CD4-positive, alpha-beta T cell (primary cell): ENCODE measurements around the gene SAP30BP. TPM values are rescaled to one million over a fixed set of nuclear protein-coding genes. Genes with fewer than 3 reads are reported as not detected.

Experiments
- ATAC-seq: fragments of 200-7000 bp; cut with Tn5 transposase; one replicate; pipeline ENCODE4 v1.10.0; 2022; ENCODE audit warnings: mild to moderate bottlenecking; ENCODE audit not compliant: poor library complexity
- CTCF ChIA-PET: fragments of 350-600 bp; sonication (Branson Sonifier 250); formaldehyde crosslinking; loops from one replicate; lab custom pipeline; 2021; ENCODE audit warnings: antibody characterized with exemption, inconsistent platforms; lab: Charles Lee
- POLR2A ChIA-PET: fragments of 350-600 bp; sonication (Branson Sonifier 250); formaldehyde crosslinking; loops from one replicate; lab custom pipeline; 2021; ENCODE audit warnings: antibody characterized with exemption, inconsistent platforms; lab: Charles Lee
- DNase-seq, 14 experiments: peaks; one replicate each; pipeline ENCODE4 v3.0.0-alpha.2; 2013 to 2020; ENCODE audit warnings: mixed read lengths in 2 of 14
- H3K27ac ChIP-seq, 2 donors: one replicate each; pipeline versions ENCODE4 v1.5.1 to v1.7.0; 2013; ENCODE audit warnings: low read length in 2 of 2, low read depth in 1 of 2, mild to moderate bottlenecking in 1 of 2
- H3K27me3 ChIP-seq, 2 experiments: 1 replicate in 1 of 2; 2 replicates in 1 of 2; pipeline versions ENCODE4 v1.6.1 to v1.7.0; 2013; ENCODE audit warnings: low read length in 2 of 2, control low read depth in 1 of 2, mild to moderate bottlenecking in 1 of 2, moderate library complexity in 1 of 2; ENCODE audit not compliant: insufficient read depth in 2 of 2, control insufficient read depth in 1 of 2
- H3K36me3 ChIP-seq: one replicate; pipeline ENCODE4 v1.6.1; 2013; ENCODE audit warnings: low read length, control low read depth; ENCODE audit not compliant: insufficient read depth
- H3K4me1 ChIP-seq: one replicate; pipeline ENCODE4 v1.6.1; 2013; ENCODE audit warnings: low read length, control low read depth; ENCODE audit not compliant: insufficient read depth
- H3K4me3 ChIP-seq: one replicate; pipeline ENCODE4 v1.5.1; 2013; ENCODE audit warnings: mild to moderate bottlenecking, low read length, moderate library complexity
- H3K9me3 ChIP-seq, 2 experiments: 1 replicate in 1 of 2; 2 replicates in 1 of 2; pipeline versions ENCODE4 v1.6.1 to v1.7.0; 2013; ENCODE audit warnings: low read length in 2 of 2, mild to moderate bottlenecking in 2 of 2, control low read depth in 1 of 2, moderate library complexity in 1 of 2; ENCODE audit not compliant: control insufficient read depth in 1 of 2, insufficient read depth in 1 of 2
- H3K27ac Mint-ChIP-seq: one replicate; pipeline ENCODE4 v1.8.0; 2020; ENCODE audit warnings: mixed read lengths
- H3K27me3 Mint-ChIP-seq: one replicate; pipeline ENCODE4 v1.8.0; 2021; ENCODE audit warnings: mixed read lengths
- H3K36me3 Mint-ChIP-seq: one replicate; pipeline ENCODE4 v1.8.0; 2021; ENCODE audit warnings: low read depth, mixed read lengths
- H3K4me1 Mint-ChIP-seq: one replicate; pipeline ENCODE4 v1.8.0; 2021; ENCODE audit warnings: low read depth, mixed read lengths
- H3K4me3 Mint-ChIP-seq: one replicate; pipeline ENCODE4 v1.8.0; 2020; ENCODE audit warnings: mild to moderate bottlenecking, mixed read lengths
- H3K9me3 Mint-ChIP-seq: one replicate; pipeline ENCODE4 v1.8.0; 2020; ENCODE audit warnings: mixed read lengths
- intact Hi-C, 2 experiments: fragments of 100-400 bp; cut with DNase I in 1 of 2; cut with micrococcal nuclease in 1 of 2; formaldehyde crosslinking; loops; one replicate each; pipeline versions ENCODE4 v1.15.1 to v1.9.0; 2023 to 2025; cut with DNase I, micrococcal nuclease
- total RNA-seq, 174 experiments: library from RNA in 2 of 174; stranded (reverse) in 2 of 174; gene quantifications; one replicate each; pipeline ENCODE4 v1.2.3 and lab custom pipeline; 2021 to 2026
- TF ChIP-seq, protein P1 (sequence below): fragments of 200-600 bp; IDR thresholded peaks from one replicate; pipeline ENCODE4 v1.8.0; 2022; ENCODE audit warnings: antibody characterized with exemption, mild to moderate bottlenecking

SAP30BP gene
- total RNA-seq, 2 experiments from 2014 or later = 209 to 227 TPM

DNA sequence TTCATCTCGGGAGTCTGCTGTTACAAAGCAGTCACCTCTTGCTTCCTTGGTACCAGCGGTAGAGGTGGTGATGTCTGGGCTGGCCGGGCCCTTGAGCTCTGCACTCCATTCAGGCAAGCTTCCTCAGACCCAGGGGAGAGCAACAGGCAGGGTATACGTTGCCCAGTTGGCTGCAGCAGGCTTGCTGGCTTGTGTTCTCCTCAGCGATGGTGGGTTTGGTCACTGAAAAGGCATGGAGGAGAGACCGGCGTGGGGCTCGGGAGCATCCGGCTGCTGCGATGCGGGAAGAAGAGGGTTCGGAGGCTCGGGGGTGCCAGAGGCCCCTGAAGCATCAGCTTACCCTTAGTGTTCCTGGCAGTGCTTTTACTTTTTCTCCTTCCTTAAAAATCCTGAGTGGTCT lies 25.8 kb downstream of the SAP30BP start:
- ChIA-PET POLR2A (no interaction called here), CTCF (no interaction called here)
- Mint-ChIP-seq H3K27me3 (no peaks in the 10 kb centered on the region), H3K4me1 (peaks cover 38% of the 10 kb centered on the region), H3K4me3 (no peak overlapping the region), H3K36me3 (peaks cover 78% of the 10 kb centered on the region), H3K9me3 (no peaks in the 10 kb centered on the region), H3K27ac (no peak overlapping the region)
- Histone ChIP-seq H3K4me3 (no peak overlapping the region), H3K36me3 (peaks cover 71% of the 10 kb centered on the region), H3K4me1 (peaks cover 33% of the 10 kb centered on the region), H3K9me3 (no peaks in the 10 kb centered on the region), H3K27ac (no peak overlapping the region), H3K27me3 (no peaks in the 10 kb centered on the region)
- no peak for ATAC-seq
- DNase-seq = no peak
- intact Hi-C loops = no loop called here
- TF ChIP-seq, protein P1, sequence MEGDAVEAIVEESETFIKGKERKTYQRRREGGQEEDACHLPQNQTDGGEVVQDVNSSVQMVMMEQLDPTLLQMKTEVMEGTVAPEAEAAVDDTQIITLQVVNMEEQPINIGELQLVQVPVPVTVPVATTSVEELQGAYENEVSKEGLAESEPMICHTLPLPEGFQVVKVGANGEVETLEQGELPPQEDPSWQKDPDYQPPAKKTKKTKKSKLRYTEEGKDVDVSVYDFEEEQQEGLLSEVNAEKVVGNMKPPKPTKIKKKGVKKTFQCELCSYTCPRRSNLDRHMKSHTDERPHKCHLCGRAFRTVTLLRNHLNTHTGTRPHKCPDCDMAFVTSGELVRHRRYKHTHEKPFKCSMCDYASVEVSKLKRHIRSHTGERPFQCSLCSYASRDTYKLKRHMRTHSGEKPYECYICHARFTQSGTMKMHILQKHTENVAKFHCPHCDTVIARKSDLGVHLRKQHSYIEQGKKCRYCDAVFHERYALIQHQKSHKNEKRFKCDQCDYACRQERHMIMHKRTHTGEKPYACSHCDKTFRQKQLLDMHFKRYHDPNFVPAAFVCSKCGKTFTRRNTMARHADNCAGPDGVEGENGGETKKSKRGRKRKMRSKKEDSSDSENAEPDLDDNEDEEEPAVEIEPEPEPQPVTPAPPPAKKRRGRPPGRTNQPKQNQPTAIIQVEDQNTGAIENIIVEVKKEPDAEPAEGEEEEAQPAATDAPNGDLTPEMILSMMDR = no peak

DNA sequence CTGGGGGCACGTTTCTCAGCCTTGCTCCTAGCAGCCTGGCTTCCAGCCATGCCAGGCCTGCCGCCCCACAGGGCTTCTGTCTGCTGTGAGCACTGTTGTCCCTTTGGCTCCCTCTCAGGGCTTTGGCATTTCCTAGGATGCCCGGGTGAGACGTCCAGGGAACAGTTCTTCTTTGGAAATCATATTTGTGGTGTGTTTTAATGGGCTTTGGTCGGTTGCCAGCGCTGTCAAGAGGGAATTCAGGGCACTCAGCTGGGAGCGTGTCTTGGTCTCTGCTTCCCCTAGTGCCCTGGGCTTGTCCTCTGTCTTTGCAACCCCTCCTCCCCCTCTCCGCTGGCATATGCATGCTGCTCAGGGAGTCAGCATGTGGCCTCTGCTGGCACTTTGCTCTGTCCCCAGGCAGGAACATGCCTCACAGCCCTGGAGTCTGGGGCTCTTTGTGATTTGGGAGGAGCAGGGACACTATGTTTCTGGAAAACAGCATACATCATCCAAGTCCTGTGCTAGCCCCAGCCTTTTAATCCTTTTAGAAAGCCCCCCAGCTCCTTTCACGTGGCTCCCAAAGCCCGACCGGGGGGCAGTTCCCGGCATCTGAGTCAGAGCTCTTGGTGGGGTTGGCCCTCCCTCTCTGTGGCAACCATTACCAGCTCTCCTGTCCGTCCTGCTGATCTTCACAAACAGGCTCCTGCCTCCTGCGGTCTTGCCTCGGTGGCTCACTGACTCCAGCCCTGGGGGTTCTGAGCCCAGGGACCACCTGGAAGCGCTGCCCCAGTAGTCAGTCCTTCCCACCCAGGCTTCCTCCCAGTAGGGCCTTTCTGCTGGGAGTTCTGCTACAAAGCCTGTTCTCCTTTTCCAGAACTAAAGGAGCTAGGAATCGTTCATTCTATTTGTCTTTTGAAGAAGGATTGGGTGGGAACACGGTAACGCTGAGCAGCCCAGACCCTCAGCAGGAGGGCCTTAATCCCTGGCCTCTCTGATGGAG lies 26.7 kb downstream of the SAP30BP start:
- no peaks in the 10 kb centered on the region for H3K27me3 ChIP-seq
- ChIA-PET POLR2A (no interaction called here), CTCF (no interaction called here)
- Mint-ChIP-seq H3K27me3 (no peaks in the 10 kb centered on the region), H3K9me3 (no peaks in the 10 kb centered on the region), H3K4me3 (no peak overlapping the region), H3K4me1 (peaks cover 30% of the 10 kb centered on the region), H3K36me3 (peaks cover 80% of the 10 kb centered on the region), H3K27ac (no peak overlapping the region)
- no peak for DNase-seq
- intact Hi-C loops = no loop called here
- H3K4me3 ChIP-seq = no peak overlapping the region
- TF ChIP-seq, protein P1 = no peak
- no peaks in the 10 kb centered on the region for H3K9me3 ChIP-seq
- H3K4me1 ChIP-seq = peaks cover 25% of the 10 kb centered on the region
- H3K36me3 ChIP-seq = peaks cover 71% of the 10 kb centered on the region
- ATAC-seq = no peak
- no peak overlapping the region for H3K27ac ChIP-seq

DNA sequence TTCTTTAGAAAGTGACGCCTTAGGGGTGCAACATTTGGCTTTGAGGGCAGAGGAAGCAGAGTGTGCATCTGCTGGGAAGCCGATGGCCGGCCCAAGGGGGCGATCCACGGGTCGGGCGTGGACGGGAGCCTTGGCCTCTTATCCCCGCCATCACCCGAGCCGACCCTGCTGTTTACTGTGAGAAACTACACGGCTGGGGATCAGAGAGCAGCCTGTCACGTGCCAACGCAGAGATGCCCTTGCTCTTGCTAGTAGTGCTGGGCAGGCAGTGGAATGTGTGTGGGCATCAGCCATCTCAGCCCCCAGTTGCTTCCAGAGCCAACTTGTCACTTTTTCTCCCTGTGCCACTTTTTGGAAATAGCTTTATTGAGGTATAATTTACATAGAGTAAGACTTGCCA lies 27.4 kb downstream of the SAP30BP start:
- Histone ChIP-seq H3K27ac (no peak overlapping the region), H3K27me3 (no peaks in the 10 kb centered on the region), H3K4me3 (no peak overlapping the region), H3K4me1 (peaks cover 18% of the 10 kb centered on the region), H3K9me3 (no peaks in the 10 kb centered on the region), H3K36me3 (peaks cover 76% of the 10 kb centered on the region)
- no peak for ATAC-seq
- TF ChIP-seq, protein P1 = no peak
- intact Hi-C loops = no loop called here
- peaks cover 80% of the 10 kb centered on the region for H3K36me3 Mint-ChIP-seq
- no peaks in the 10 kb centered on the region for H3K9me3 Mint-ChIP-seq
- no peaks in the 10 kb centered on the region for H3K27me3 Mint-ChIP-seq
- ChIA-PET POLR2A (no interaction called here), CTCF (no interaction called here)
- H3K27ac Mint-ChIP-seq = no peak overlapping the region
- DNase-seq = no peak
- H3K4me1 Mint-ChIP-seq = peaks cover 23% of the 10 kb centered on the region
- no peak overlapping the region for H3K4me3 Mint-ChIP-seq
